ENCODE data around the gene OSBPL3.

- TF ChIP-seq CTCF (IDR thresholded peaks at IDR 0.05) (no peak), POLR2A (IDR thresholded peaks at IDR 0.05) (no peak)
These were observed 36.7 kb downstream of the OSBPL3 start for GRCh38 chr7:24943096-24943948.

Measured in heart left ventricle (tissue), 13 donors.